T1000 (cell line): ENCODE results near the gene PDE11A.

Experiments
- DNase-seq: peaks from one replicate; lab custom pipeline; 2025; ENCODE audit warnings: mixed read lengths; lab: John Stamatoyannopoulos, UW

The PDE11A gene

DNA sequence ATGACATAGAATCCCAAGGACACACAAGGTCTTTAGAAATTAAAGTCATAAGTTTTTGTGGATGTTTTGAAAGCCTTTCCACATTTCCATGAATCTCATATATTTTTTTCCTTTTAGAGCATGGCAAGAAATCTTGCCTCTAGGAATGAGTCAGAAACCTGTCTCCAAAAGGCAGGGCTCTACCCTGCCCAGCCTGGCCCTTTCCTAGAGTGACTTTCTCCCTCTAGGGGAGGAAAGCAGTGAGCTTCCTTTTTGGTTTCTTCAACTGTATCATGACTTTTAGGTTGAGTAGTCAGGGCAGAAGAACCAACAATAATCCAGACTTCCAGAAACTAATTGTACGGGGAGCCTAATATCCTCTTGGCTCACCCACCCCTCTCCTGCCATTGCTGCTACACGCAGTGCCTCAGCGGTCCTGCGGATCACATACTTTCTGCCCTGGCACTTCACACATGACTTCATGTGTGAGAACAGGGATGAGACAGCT is 379.8 kb downstream of the PDE11A start:
- DNase-seq = peak; percentile 8

DNA sequence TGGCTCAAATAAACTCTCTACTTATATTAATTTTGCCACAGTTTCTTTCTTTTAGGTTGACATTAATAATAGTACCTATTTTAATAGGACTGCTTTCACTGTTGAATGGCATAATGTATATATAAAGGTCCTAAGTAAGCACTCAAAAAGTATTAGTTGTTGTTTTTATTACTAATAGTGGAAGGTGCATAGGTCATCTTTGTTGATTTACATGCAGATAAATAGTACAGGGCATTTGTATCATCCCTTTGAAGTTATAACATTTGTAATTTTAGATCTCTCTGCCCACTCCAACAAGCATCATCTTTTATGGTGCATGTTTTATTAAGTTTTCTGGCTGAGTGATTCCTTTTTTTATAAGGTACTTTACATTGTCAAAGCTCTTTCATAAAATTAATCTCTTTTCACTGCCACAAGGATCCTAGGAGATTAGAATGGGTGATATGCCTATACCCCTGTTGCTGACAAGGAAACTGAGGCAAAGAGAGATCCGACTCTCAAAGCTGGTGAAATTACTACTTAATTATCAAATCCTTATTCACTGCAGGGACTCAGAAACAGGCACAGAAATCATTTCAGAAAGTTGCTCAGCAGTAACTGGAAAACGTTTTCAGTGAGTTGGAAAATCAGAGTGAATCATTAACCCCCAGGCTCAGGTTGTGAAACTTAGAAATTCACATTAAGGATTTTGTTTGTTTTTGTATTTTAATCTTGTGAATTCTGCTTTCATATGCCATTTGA is 380.4 kb downstream of the PDE11A start:
- DNase-seq = no peak

DNA sequence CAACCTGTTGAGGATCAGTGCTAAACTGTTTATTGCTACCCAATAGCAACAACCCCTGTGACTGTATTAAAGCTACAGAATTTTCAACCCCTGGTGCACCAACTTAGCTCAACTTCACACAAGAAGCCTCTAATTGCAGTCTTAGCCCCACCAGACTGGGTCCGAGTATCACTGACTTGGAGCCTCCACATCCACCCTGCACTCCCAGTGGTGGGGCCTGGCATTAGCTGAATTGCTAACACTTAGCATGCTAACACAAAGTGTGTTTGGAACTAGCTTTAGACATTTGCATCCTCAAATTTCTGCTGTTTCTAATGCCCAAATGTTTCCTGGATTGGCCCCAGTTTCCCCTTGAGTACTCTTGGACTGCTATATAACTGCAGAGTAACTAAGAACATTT is 381.4 kb downstream of the PDE11A start:
- no peak for DNase-seq

DNA sequence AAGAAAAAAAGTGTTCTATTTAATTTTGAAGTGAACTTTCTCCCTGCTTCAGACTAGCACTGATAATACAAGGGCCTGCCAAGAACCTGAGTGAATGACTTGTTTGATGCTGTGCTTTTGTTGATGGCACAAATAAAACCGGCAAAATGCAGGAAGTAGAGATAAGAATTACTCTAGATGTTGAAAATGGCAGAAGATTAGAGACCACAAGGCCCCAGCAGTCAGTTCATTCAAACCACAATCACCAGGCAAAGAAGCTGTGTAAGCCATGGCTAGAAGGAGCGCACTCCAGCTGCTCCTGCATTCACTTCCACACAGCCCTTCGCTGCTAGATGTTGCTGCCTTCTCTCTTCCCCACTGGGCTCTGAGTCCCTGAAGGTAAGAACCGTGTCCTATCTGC is 383.0 kb downstream of the PDE11A start:
- DNase-seq = no peak

GRCh38 chr2:177688844-177689243 is 383.7 kb downstream of the PDE11A start:
- DNase-seq = no peak

DNA sequence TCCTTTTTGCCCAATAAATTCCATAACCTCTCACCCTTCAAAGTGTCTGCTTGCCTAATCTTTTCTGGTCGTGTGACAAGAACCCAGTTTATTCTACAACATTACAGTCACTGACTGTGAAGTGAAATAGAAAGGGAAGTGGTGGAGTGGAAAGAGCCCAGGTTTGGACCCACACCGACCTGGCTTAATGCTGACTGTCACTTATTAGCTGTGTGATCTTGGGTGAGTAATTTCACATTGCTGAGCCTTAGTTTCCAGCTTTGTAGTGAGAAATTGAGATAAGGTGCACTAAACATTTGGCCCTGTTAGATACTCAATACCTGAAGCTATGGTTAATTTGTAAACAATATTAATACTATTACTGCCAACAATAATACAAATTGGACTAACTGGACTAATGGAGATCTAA is 388.9 kb downstream of the PDE11A start:
- DNase-seq = no peak

DNA sequence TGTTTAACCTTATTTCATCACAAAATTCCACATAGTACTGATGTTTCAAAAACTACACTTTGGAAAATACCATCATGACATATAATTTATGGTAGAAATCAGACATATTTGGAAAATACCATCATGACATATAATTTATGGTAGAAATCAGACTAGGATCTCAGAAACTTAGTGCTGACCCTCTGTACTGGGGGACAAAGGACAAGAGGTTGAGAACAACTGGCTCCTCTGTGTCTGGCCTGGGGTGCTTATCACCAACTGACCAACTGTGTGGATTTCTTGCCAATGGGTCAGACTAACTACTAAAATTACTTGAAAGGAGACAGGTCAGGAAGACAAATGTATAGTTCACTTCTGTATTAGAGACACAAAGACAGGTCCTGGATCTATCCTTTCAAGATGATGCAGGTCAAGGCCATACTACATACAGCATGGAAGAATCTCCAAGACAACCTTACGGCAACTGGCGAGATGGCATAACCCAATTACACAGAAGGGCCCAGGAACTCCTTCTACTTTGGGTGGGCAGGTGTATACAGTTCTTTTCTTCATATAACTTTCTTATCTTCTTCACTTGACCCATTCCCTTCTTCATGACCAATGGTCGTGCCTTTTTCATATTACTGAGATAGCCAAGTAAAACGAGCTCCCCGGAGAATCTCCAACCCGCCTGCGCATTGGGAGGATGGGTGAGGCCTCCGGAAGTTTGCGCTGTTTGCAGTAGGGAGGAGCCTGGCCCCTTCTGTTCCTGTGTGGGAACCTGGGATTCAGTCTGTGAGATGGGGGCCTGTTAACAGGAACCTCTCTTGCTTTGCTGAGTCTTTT is 389.5 kb downstream of the PDE11A start:
- no peak for DNase-seq

- no peak for DNase-seq
Observed at GRCh38 chr2:177682006-177682405, 390.6 kb downstream of the PDE11A start.

- DNase-seq = no peak
Observed at GRCh38 chr2:177680866-177681712, 391.5 kb downstream of the PDE11A start.

- no peak for DNase-seq
Observed at GRCh38 chr2:177679611-177680605, 392.7 kb downstream of the PDE11A start.

- DNase-seq = no peak
Observed at GRCh38 chr2:177678939-177679338, 393.6 kb downstream of the PDE11A start.

DNA sequence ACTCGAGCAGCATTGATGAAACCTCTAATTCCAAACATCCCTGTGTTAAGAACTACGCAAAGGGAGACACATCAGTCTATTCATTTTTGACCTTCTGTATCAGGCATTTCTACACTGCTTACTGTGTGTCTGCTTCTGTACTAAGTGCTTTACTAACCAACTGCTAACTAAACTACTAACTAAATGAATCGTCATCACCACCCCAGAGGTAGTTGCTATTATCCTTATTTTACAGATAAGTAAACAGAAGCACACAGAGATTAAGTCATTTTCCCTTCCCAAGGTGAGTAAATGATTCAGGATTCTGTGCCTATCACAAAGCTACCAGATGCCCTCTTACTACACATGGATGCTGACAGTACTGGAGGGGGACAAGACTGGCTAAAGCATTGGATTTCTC is 395.9 kb downstream of the PDE11A start:
- no peak for DNase-seq

DNA sequence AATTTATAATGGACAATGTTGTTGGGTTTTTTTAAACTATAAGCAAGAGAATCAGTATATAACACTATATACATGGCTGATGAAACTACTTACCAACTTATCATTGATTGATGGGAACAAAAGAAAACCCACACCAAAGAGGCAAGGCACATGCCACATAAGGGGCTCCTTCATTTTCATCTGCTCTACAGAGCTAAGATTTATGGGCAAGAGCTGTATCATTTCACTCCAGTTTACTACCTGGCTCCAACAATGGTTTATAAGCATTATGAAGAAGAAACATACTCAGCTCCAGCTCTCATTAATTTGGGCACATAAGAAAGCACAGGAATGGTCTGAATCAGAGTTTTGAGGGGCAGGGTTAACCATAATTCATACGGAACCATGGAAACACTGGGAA is 396.8 kb downstream of the PDE11A start:
- no peak for DNase-seq

DNA sequence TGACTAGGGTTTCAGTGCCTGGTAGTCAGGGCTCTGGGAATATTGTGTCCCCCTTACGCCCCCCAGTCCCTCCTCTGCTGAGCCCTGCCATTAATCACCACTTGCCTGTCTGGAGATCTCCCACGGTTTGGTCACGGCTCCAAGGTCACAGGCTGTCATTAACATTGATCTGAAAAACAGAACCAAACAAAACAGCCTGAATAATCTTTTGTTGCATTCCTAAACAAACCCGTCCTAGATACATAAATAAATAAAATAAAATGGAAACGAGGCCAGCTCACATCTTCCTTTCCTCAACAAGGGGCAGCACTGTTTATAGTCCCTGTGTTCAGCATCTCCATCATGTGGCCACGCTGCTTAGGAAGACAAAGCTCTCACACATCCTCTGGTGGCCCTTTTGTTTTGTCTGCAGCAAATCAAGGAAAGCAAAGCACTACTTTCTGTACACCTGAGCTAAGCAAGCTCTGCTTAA is 397.2 kb downstream of the PDE11A start:
- DNase-seq = no peak

GRCh38 chr2:177673602-177674595 is 398.7 kb downstream of the PDE11A start:
- DNase-seq = no peak

- DNase-seq = no peak
Observed at GRCh38 chr2:177671662-177672061, 400.9 kb downstream of the PDE11A start.

DNA sequence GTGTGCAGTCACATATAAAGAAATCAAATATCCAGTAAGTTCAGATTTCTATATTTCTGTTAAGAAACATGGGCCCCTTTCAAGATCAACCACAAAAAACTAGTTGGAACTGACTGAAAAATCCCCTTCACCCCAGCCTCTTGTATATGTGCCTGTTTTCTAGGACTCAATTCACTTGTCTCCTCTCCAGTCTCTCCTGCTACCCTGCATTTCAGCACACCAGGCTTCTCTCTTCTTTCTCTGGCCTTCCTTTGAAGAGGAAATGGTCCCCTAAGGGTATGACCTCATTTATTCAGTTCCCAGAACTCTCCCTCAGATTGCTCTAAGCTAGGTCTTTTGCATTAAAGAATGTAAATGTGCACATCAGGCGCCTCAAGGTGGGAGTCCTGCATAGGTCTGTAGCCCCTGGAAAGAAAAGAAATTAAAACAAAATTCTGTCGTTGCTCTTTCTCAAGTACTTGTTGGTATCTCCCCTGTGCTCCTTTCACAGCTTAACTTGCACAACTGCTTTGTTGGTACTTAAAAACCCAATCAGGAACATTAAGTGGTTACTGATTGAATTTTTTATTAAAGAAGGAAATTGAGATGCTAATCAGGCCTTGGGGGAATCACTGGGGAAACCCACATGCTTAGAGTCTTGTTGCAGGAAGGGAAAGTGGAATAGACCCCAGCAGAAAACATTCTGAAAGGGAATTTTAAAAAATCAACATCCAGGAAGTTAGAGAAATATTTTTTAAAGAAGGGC is 401.6 kb downstream of the PDE11A start:
- DNase-seq = no peak

DNA sequence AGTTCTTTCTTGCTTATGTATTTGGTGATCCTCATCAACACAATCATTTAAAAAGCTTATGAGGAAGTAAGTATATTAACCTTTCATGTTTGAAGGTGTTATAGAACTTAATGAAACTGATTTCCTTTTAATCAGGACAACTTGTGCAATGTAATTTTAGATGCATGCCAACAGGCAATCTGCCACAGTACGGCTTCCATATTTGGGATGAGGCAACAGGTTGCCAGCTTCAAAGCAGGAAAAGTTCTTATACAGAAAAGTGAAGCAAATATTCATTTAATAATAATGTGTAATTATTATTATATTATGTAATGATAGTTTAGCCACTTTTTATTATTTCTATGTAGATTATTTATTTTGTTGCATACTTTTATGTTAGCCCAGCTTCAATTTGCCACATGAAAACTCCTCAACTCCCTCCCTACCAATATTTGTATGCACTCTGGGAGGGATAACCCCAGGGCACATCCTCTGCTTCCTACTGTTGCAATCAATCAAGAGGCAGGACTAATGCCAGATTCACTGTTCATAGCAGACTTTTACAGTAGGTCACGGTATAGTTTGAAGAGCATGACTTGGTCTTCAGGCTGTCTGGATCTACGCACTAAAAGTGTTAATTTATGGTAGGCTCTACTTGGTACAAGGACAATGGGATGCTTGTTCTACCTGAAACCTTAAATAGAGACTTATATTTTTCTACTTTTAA is 402.8 kb downstream of the PDE11A start:
- DNase-seq = no peak
